GM18858 (cell line): ENCODE measurements around the gene RAB36.

Experiments used
- ATAC-seq: cut with Tn5 transposase; IDR thresholded peaks from one replicate; pipeline ENCODE4 v1.9.1; 2021; ENCODE audit not compliant: unreplicated experiment

RAB36 gene

DNA sequence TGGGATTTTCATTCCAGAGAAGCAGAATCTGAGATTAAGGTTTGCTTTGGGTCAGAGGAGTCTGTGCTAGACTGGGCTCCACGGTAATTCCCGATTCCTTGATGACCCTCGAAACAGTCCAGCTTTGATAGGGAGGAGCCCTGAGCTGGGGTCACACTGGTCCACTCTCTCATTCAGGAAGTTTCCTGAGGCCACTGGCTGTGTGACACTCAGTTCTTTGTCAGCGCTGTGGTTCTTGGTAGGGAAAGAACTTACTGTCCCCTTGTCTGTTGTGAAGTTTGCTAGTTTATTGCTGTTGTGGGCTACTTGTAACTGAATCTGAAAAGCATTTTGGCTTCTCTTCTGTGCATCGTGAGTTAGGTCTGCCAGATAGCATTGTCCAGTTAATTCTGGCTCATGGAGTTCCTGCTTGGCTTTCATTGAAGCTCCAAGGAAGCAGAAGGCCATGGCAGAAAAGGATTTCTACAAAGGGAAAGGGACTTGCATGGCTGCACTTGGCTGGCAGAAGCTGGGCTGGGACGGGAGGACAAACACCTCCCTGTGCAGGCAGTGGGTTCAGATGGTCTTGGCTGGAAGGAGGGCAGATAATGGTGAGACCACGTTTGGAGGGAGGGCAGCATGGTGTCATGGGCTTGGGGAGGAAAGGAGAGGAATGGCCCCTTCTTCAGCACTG lies 58.3 kb downstream of the RAB36 start:
- no peak for ATAC-seq

DNA sequence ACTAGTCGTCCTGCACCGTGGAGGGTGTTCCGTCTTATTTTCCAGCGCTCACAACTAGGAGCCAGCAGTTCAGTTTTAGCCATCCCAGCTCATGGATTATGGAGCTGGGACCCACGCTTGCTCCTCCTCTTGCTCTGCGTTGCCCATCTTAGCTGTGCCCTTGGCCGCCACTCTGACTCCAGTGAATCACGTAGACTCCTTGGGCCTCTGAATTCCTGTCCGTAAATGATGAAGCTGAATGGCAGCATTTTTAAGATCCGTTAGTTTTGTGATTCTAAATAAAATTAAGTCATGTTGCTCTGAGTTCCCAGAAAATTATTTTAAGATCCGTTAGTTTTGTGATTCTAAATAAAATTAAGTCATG lies 58.8 kb downstream of the RAB36 start:
- no peak for ATAC-seq

DNA sequence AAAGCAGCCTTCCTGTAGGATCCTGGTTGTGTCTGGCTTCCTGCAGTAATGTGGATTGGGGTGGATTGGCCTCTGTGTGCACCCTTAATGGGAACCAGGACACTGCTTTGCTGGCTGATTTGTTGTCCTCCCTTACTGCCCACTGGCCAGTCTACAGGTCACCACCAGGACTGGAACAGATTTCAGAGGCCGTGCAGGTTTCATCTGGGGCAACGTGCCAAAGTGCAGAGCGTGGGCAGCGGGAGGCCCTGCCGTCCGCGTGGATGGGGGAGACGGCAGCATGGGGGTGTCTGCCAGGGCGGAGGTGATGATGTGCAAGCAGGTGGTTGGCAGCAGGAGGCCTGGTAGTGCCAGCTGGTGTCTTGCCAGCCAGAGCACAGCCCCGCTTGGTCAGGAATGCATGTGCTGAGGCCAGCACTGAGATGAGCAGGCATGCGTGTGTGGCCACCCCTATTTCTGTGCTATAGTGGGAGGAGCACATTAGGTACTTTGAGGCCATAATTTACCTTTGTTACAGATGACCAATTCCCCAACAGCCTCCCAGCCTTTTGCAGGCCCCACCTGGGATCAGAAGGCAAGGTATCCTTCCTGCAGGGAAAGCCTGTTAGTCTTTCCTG lies 59.4 kb downstream of the RAB36 start:
- no peak for ATAC-seq

DNA sequence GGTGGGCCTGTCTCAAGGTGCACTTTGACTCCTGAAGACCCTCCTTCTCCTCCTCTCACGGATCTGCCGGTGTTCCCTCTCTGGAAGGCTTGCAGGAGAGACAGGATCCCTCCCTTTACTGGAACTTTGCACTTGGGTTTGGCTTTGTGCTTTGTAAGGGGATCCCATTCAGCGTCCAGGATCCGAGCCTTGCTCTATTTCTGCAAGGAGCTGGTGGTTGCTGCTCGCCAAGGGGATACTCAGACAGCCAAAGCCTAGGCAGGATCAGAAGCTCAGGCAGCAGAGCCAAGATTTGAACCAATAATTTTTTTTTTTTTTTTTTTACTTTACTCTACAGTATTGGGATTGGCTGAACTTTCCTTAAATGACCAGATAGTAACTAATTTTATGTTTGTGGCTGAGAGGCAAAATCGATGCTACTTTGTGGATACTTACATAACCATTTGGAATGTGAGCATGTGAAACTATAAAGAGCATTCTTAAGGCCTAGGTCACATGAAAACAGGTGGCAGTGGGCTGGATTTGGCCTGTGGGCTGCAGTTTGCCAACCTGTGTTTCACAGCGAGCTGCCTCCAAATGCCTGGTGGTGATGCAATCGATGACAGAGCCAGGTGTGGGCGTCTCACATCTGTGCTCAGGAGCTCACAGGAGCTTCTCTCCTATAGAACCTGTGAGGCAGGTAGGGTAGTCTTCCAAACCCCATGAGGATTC lies 60.2 kb downstream of the RAB36 start:
- ATAC-seq, result no peak

DNA sequence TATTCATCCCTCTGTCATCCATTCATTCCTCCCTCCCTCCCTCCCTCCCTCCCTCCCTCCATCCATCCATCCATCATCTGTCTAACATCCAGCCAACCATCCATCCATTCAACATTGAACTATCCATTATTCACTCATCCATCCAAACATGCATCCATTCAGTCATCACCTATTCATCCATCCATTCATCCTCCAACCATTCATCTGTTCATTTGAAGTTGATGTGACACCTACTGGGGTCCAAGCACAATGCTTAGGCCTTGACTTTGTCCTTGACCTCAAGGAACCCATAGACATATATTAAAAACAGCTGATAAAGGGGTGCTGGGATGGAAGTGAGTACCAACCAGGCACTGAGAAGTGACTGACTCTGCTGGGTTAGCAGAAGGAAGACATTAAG lies 61.6 kb downstream of the RAB36 start:
- no peak for ATAC-seq

DNA sequence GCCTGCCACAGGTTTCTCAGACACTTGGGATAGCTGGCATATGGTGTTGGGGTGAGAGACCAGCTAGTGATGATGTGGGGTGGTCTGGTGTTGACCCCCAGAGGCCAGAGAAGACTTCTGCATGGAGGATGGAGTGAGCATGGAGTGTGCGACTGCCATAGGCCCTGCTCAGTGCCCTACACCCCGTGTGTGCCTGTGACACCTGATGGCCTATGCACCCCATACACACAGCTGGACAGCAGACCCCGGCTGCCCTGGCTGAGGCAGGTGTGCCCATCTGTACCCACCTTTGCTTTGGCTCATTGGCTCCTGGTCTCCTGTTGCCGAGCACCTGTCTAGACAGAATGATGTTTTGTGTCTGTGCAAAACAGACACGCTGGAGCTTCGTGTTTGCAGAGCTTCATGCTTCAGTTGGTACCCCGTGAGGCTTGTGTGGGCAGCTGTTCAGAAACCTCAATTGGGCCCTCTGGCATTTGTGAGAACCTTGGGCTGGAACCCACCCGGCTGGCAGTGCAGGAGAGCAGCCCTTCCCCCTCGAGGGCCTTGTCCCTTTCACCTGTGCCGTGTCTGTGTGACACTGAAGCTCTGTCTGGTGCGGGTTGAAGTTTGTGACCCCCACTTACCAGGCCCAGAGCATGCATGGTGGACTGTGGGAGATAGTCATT lies 62.6 kb downstream of the RAB36 start:
- ATAC-seq, result no peak

DNA sequence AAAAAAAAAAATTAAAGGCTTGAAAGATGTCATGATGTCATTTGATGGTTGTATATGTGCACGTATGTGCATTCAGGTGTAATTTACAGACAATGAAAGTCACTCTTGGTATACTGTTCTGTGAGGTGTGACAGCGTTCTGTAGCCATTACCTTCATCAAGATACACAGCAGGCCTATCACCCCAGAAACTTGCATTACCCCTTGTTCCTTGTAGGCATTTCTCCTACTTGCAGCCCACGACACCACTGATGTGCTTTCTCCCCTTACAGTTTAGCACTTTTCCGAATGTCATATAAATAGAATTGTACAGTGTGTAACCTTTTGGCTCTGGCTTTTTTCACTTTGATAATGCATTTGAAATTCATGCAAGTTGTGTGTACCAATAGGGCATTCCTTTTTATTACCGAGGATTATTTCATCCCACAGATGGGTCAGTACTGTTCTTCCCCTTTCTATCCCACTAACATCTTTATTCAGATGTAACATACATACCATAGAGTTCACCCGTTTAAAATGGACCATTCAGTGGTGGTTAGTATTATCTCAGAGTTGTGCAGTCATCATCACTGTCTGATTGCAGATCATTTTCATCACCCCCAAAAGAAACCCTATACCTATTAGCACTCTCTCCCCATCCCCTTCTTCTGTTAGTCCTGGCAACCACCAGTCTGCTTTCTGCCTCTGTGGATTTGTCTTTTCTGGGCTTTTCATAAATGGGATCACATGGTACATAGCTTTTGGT lies 65.3 kb downstream of the RAB36 start:
- no peak for ATAC-seq

DNA sequence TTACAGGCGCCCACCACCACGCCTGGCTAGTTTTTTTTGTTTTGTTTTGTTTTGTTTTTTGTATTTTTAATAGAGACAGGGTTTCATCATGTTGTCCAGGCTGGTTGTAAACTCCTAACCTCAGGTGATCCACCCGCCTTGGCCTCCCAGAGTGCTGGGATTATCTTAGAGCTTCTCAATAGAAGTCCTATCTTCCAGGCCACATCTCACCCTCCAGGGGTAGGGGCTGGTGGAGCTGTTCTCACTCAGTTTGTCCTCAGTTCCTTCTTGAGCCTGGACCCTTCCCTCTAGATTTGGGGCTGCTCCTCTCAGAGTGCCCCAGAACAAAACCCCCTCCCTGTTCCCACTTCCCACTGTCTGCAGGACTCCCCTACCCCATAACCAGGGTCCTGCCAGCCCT lies 66.3 kb downstream of the RAB36 start:
- ATAC-seq, result no peak

DNA sequence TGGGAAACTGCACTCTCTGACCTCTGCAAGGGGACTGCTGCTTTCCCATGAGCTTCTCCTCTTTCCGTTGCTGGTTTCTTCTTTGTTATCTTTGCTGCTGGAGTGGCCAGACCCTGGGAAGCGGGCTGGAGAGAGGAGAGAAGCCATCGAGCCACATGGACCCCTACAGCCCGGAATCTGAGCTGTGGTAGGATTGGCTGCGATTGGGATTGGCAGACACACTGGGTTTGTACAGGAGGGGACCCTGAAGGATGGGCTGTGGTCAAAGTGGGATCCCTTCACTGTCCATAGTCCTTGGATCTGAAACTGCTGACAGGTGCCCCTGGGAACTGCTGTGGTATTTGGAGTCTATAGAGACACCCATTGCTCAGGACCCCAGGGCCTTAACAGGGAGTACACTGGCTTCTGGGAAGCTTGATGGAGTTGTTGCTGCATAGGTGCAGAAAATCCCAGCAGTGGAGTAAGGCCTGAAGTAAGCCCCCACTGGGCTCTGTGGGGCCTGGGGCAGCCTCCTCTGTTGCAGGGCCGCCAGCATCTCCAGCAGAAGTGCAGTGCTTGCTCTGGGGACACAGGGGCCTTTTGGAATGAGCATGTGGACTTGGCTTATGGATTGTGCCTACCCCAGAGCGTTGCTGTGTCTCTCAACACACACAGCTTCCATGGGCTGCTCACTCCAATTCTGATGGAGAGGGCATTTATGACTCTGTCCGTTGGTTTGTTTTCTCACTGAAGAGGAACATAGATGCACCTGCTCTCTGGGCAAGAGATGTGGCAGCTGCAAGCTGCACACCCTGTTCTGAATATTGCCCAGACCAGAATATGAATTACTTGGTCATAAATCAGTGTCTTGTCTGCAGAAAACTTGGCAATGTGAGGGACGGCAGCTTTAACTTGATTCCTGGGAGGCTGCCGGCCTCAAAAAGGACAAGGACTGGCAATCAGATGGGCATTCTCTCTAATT lies 67.1 kb downstream of the RAB36 start:
- ATAC-seq, result no peak

DNA sequence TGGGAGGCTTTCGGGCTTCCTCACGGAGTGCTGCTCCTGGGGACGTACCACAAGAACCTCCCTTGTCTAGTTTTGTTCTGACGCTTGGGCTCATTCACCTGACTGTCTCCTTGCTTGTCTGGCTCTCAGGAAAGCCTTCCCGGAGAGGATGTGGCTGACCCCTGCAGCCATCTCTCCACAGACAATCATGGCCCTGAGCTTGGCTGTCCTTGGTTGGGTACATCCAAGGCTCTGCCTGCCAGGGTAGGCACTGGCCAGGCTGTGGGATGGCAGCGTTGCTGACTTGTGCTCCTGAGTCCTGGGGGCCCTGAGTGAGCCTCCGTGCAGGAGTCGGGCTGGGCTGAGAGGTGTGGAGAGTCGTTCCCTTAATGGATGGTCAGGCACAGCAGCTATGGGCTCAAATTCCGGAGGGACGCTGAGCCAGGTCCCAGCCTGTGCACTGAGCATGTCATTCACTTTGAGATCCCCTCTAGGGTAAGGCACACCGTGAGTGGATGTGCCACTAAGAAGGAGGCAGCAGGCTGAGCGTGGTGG lies 67.8 kb downstream of the RAB36 start:
- no peak for ATAC-seq

DNA sequence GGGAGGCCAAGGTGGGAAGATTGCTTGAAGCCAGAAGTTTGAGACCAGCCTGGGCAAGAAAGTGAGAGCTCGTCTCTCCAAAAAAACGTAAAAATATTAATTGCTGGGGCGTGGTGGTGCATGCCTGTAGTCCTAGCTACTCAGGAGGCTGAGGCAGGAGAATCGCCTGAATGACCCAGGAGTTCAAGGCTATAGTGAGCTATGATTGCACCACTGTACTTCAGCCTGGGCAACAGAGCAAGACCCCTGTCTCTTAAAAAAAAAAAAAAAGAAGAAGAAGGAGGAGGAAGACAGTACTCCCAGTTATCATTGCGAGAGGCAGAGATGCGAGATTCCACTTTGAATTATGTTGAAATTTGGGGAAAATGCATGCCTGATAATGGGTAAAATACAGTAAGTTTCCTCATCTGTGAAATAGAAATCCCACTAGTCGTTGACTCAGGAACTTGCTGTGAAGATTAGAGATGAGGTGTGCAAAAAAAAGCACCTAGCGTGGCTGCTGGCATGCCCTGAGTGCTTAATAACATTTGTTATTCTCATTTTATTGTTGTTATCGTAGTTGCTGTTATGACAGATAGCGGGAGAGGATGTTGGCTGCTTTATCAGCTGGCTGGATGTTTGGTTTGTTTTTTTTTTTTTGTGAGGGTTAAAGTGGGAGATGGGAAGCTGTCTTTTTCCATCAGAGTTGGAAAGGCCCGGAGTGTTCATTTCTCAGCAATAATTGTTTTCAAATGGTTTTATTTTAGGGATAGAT lies 68.5 kb downstream of the RAB36 start:
- no peak for ATAC-seq
